ENCODE results near the gene OR14A2.

- TF ChIP-seq, protein P1, sequence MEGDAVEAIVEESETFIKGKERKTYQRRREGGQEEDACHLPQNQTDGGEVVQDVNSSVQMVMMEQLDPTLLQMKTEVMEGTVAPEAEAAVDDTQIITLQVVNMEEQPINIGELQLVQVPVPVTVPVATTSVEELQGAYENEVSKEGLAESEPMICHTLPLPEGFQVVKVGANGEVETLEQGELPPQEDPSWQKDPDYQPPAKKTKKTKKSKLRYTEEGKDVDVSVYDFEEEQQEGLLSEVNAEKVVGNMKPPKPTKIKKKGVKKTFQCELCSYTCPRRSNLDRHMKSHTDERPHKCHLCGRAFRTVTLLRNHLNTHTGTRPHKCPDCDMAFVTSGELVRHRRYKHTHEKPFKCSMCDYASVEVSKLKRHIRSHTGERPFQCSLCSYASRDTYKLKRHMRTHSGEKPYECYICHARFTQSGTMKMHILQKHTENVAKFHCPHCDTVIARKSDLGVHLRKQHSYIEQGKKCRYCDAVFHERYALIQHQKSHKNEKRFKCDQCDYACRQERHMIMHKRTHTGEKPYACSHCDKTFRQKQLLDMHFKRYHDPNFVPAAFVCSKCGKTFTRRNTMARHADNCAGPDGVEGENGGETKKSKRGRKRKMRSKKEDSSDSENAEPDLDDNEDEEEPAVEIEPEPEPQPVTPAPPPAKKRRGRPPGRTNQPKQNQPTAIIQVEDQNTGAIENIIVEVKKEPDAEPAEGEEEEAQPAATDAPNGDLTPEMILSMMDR (IDR thresholded peaks at IDR 0.05), result peak in 5 of 6 experiments; percentile 36 to 63 (median 53)
- TF ChIP-seq POLR2A (IDR thresholded peaks at IDR 0.05), result no peak
Observed at GRCh38 chr1:247681288-247681897, 66.5 kb downstream of the OR14A2 start.

All from adrenal gland (tissue), 5 donors.